NCI-H2227 treated with DMSO at 0.1 percent for 48 hours (cell line): ENCODE data around the gene PLA2R1.
"Not testable (repeated sequence)": the region's sequence is repeated elsewhere in the genome, so short reads cannot be mapped to it uniquely, and the experiment has no call there.

ENCODE experiments used
- DNase-seq: peaks from one replicate; lab custom pipeline; 2025; lab: John Stamatoyannopoulos, UW

Gene PLA2R1

GRCh38 chr2:160063879-160064612 is 1.6 kb upstream of the PLA2R1 start:
- DNase-seq: no peak

GRCh38 chr2:160063271-160063670 is 856 bp upstream of the PLA2R1 start:
- DNase-seq: no peak

GRCh38 chr2:160061944-160062291 is 497 bp downstream of the PLA2R1 start:
- DNase-seq: no peak

GRCh38 chr2:160061533-160061932 is 882 bp downstream of the PLA2R1 start:
- no peak for DNase-seq

GRCh38 chr2:160060297-160060696 is 2.1 kb downstream of the PLA2R1 start:
- no peak for DNase-seq

- DNase-seq: no peak
Observed at GRCh38 chr2:160057356-160057755, 5.1 kb downstream of the PLA2R1 start.

- DNase-seq: no peak
Observed at GRCh38 chr2:160055726-160056108, 6.7 kb downstream of the PLA2R1 start.

GRCh38 chr2:160054984-160055725 is 7.3 kb downstream of the PLA2R1 start:
- no peak for DNase-seq

- DNase-seq: no peak
Observed at GRCh38 chr2:160053946-160054345, 8.5 kb downstream of the PLA2R1 start.

- no peak for DNase-seq
Observed at GRCh38 chr2:160052531-160052930, 9.9 kb downstream of the PLA2R1 start.

GRCh38 chr2:160051371-160051800 is 11.0 kb downstream of the PLA2R1 start:
- DNase-seq: no peak

- DNase-seq: no peak
Observed at GRCh38 chr2:160050147-160050546, 12.3 kb downstream of the PLA2R1 start.

- no peak for DNase-seq
Observed at GRCh38 chr2:160045703-160046210, 16.7 kb downstream of the PLA2R1 start.

- DNase-seq: no peak
Observed at GRCh38 chr2:160044728-160045127, 17.7 kb downstream of the PLA2R1 start.

- DNase-seq: no peak
Observed at GRCh38 chr2:160043265-160043664, 19.1 kb downstream of the PLA2R1 start.

- DNase-seq: no peak
Observed at GRCh38 chr2:160042054-160042453, 20.4 kb downstream of the PLA2R1 start.

GRCh38 chr2:160041091-160041490 is 21.3 kb downstream of the PLA2R1 start:
- no peak for DNase-seq

GRCh38 chr2:160039166-160039903 is 23.1 kb downstream of the PLA2R1 start:
- DNase-seq: no peak

- DNase-seq: not testable (repeated sequence)
Observed at GRCh38 chr2:160038662-160039061, 23.8 kb downstream of the PLA2R1 start.

GRCh38 chr2:160036736-160037135 is 25.7 kb downstream of the PLA2R1 start:
- no peak for DNase-seq

- DNase-seq: no peak
Observed at GRCh38 chr2:160035125-160035524, 27.3 kb downstream of the PLA2R1 start.

- no peak for DNase-seq
Observed at GRCh38 chr2:160034396-160034795, 28.0 kb downstream of the PLA2R1 start.
